GM12878 (cell line): ENCODE data around the gene MLPH. TPM values are rescaled to one million over a fixed set of nuclear protein-coding genes. Genes with fewer than 3 reads are reported as not detected.

ENCODE experiments used
- ATAC-seq: fragments of 200-7000 bp; cut with Tn5 transposase; 3 replicates; pipeline ENCODE4 v1.9.1; 2020; ENCODE audit warnings: mild to moderate bottlenecking, moderate library complexity
- BruUV-seq: library from RNA; stranded (reverse); fragments of 400-500 nt; replicated peaks from 2 replicates; lab custom pipeline; 2021; lab: Mats Ljungman, UMichigan
- CTCF ChIA-PET: fragments of 300-600 bp; sonication (Branson Sonifier 250); formaldehyde crosslinking; extraction: SDS; loops from one replicate; lab custom pipeline; 2021; ENCODE audit warnings: inconsistent platforms; lab: Yijun Ruan, JAX
- POLR2A ChIA-PET: fragments of 350-600 bp; formaldehyde crosslinking; extraction: SDS; loops from one replicate; lab custom pipeline; 2021; ENCODE audit warnings: inconsistent platforms; lab: Charles Lee
- RAD21 ChIA-PET: fragments of 300-600 bp; sonication (Branson Sonifier 250); formaldehyde crosslinking; loops from one replicate; lab custom pipeline; 2023; ENCODE audit warnings: antibody characterized with exemption; ENCODE audit not compliant: unreplicated experiment; lab: Charles Lee
- SMC1A ChIA-PET: fragments of 300-600 bp; sonication (Branson Sonifier 250); formaldehyde crosslinking; loops from one replicate; lab custom pipeline; 2023; ENCODE audit not compliant: unreplicated experiment, uncharacterized antibody; lab: Charles Lee
- DNase-seq: peaks from one replicate; pipeline ENCODE4 v3.0.0-alpha.2; 2011; ENCODE audit warnings: low read depth, low spot score
- FAIRE-seq: peaks from 3 replicates; lab custom pipeline; 2011; peaks lifted over from hg19 to GRCh38; lab: Jason Lieb, UNC
- H2AFZ ChIP-seq: 2 replicates; pipeline ENCODE4 v1.6.0; 2011; ENCODE audit warnings: low read depth, low read length, control low read depth; ENCODE audit not compliant: control insufficient read depth
- H3K27ac ChIP-seq: 2 replicates; pipeline ENCODE4 v1.5.1; 2011; ENCODE audit warnings: control low read depth; ENCODE audit not compliant: control insufficient read depth, insufficient read depth
- H3K27me3 ChIP-seq, 2 experiments: replicated peaks in 1 of 2; 2 replicates each; pipeline versions ENCODE4 v1.6.0 to v1.6.1; 2011; ENCODE audit warnings: low read length in 1 of 2; ENCODE audit not compliant: control insufficient read depth in 2 of 2, insufficient read depth in 2 of 2
- H3K36me3 ChIP-seq, 2 experiments: 2 replicates each; pipeline ENCODE4 v1.5.1; 2011; ENCODE audit warnings: low read length in 1 of 2; ENCODE audit not compliant: control insufficient read depth in 2 of 2, insufficient read depth in 2 of 2
- H3K4me1 ChIP-seq: 2 replicates; pipeline ENCODE4 v1.6.1; 2011; ENCODE audit warnings: mild to moderate bottlenecking, low read length, moderate library complexity, mixed read lengths; ENCODE audit not compliant: control insufficient read depth, insufficient read depth
- H3K4me2 ChIP-seq: 2 replicates; pipeline ENCODE4 v1.6.0; 2011; ENCODE audit warnings: control low read depth; ENCODE audit not compliant: control insufficient read depth, insufficient read depth
- H3K4me3 ChIP-seq: fragments of 200-600 bp; sonication (generic); 2 replicates; pipeline ENCODE4 v1.5.1; 2016
- H3K79me2 ChIP-seq: 2 replicates; pipeline ENCODE4 v1.6.0; 2011; ENCODE audit warnings: low read length; ENCODE audit not compliant: control insufficient read depth, insufficient read depth
- H3K9ac ChIP-seq: 2 replicates; pipeline ENCODE4 v1.8.0; 2011; ENCODE audit warnings: low read length, control low read depth, mixed read lengths; ENCODE audit not compliant: control insufficient read depth, insufficient read depth
- H3K9me3 ChIP-seq: replicated peaks from 3 replicates; pipeline ENCODE4 v1.5.1; 2011; ENCODE audit warnings: mild to moderate bottlenecking, low read length; ENCODE audit not compliant: control insufficient read depth, insufficient read depth
- H4K20me1 ChIP-seq: 2 replicates; pipeline ENCODE4 v1.6.0; 2011; ENCODE audit not compliant: control insufficient read depth, insufficient read depth
- BACH1 ChIP-seq: fragments of 450-650 bp; IDR thresholded peaks from 2 replicates; pipeline ENCODE4 v1.6.1; 2017; ENCODE audit warnings: mild to moderate bottlenecking, borderline replicate concordance
- CTCF ChIP-seq, 3 experiments: IDR thresholded peaks in 2 of 3; conservative IDR thresholded peaks in 1 of 3; 2 replicates each; pipeline ENCODE4 v1.5.1; 2011; ENCODE audit warnings: low read depth in 3 of 3, low read length in 3 of 3, mild to moderate bottlenecking in 3 of 3, control low read depth in 2 of 3, moderate library complexity in 2 of 3, inconsistent platforms in 1 of 3, mixed read lengths in 1 of 3; ENCODE audit not compliant: control insufficient read depth in 2 of 3, insufficient read depth in 1 of 3; ENCODE audit errors: extremely low read depth in 1 of 3
- EP300 ChIP-seq, 2 experiments: fragments of 150-350 bp in 1 of 2; IDR thresholded peaks; 2 replicates each; pipeline ENCODE4 v1.6.1; 2011 to 2012; ENCODE audit warnings: low read depth in 2 of 2, low read length in 2 of 2, borderline replicate concordance in 1 of 2, improper control_type of control experiment in 1 of 2, inconsistent platforms in 1 of 2; ENCODE audit not compliant: control insufficient read depth in 1 of 2
- HCFC1 ChIP-seq: fragments of 150-350 bp; IDR thresholded peaks from 2 replicates; pipeline ENCODE4 v1.6.1; 2014; ENCODE audit warnings: low read length
- HDAC6 ChIP-seq: fragments of 200-600 bp; sonication (generic); IDR thresholded peaks from one replicate; pipeline ENCODE4 v1.8.0; 2017; ENCODE audit warnings: antibody characterized with exemption; ENCODE audit not compliant: unreplicated experiment
- HDGF ChIP-seq: fragments of 450-650 bp; IDR thresholded peaks from 2 replicates; pipeline ENCODE4 v1.6.1; 2016; ENCODE audit warnings: antibody characterized with exemption
- HSF1 ChIP-seq: fragments of 150-350 bp; IDR thresholded peaks from 2 replicates; pipeline ENCODE4 v1.6.1; 2014; ENCODE audit warnings: mild to moderate bottlenecking, low read depth, low read length
- MEF2A ChIP-seq: IDR thresholded peaks from 2 replicates; pipeline ENCODE4 v1.6.1; 2011; ENCODE audit warnings: low read depth, mild to moderate bottlenecking, low read length, moderate library complexity; ENCODE audit not compliant: insufficient read depth
- MXI1 ChIP-seq: fragments of 150-350 bp; IDR thresholded peaks from 2 replicates; pipeline ENCODE4 v1.6.1; 2011; ENCODE audit warnings: low read depth, mild to moderate bottlenecking, inconsistent platforms, low read length, improper control_type of control experiment
- MYC ChIP-seq: IDR thresholded peaks from 2 replicates; pipeline ENCODE4 v1.6.1; 2011; ENCODE audit warnings: mild to moderate bottlenecking, low read length, moderate library complexity, inconsistent platforms; ENCODE audit not compliant: insufficient read depth, insufficient replicate concordance, insufficient read length, severe bottlenecking
- RCOR1 ChIP-seq: conservative IDR thresholded peaks from 2 replicates; pipeline ENCODE4 v1.6.1; 2012; ENCODE audit warnings: low read depth, low read length, improper control_type of control experiment
- RUNX3 ChIP-seq: IDR thresholded peaks from 2 replicates; pipeline ENCODE4 v1.6.1; 2012; ENCODE audit warnings: low read length, inconsistent platforms
- SRF ChIP-seq, 2 experiments: IDR thresholded peaks; 2 replicates each; pipeline ENCODE4 v1.6.1; 2011; ENCODE audit warnings: low read depth in 2 of 2, low read length in 2 of 2, mild to moderate bottlenecking in 1 of 2, moderate library complexity in 1 of 2
- TAF1 ChIP-seq: IDR thresholded peaks from 2 replicates; pipeline ENCODE4 v1.6.1; 2011; ENCODE audit warnings: mild to moderate bottlenecking, low read depth, low read length, borderline replicate concordance
- WGBS: methylation state at CpG from one replicate; pipeline ENCODE4 v1.1.6; 2016; ENCODE audit warnings: low lambda C conversion rate; ENCODE audit not compliant: insufficient replicate concordance, insufficient coverage; ENCODE audit errors: missing lambda C conversion rate; 5-methylcytosine and 5-hydroxymethylcytosine counted together
- in situ Hi-C: fragments of 300-500 bp; cut with MboI; formaldehyde crosslinking; loops from 9 replicates; pipeline ENCODE4 v1.14.3; 2018; ENCODE audit warnings: mixed read lengths
- intact Hi-C: fragments of 100-400 bp; cut with micrococcal nuclease; formaldehyde crosslinking; loops from one replicate; pipeline ENCODE4 v1.14.2; 2022; ENCODE audit not compliant: unreplicated experiment
- polyA plus RNA-seq, 11 experiments: library from polyadenylated mRNA; depleted of rRNA in 4 of 11; unstranded in 6 of 11; stranded (reverse) in 5 of 11; fragments of >200 nt; fragmentation: Nextera tagmentation in 4 of 11; fragmentation: Illumina TruSeq in 1 of 11; extraction: Ambion mirVana in 4 of 11; extraction: Trizol in 1 of 11; gene quantifications; 1 replicate in 1 of 11; 2 replicates in 10 of 11; pipeline versions ENCODE4 v1.2.1 to v1.2.3, GENCODE V29; 2011 to 2016; ENCODE audit warnings: inconsistent platforms in 2 of 11, missing spikeins in 2 of 11, low read depth in 1 of 11
- total RNA-seq, 4 experiments: library from RNA; depleted of rRNA in 3 of 4; stranded (reverse); fragments of >200 nt in 3 of 4; fragmentation: Illumina TruSeq in 1 of 4; extraction: Trizol in 1 of 4; gene quantifications; 2 replicates each; pipeline versions ENCODE4 v1.2.1 to v1.2.3, GENCODE V29; 2013 to 2021

The MLPH gene
- total and polyA plus RNA-seq, 10 of the 15 experiments (the other 5 are each of a cell fraction or from before 2014, with no cell fraction given): 0.16 to 0.85 TPM; not detected in 8

- TF ChIP-seq BACH1 (no peak), RUNX3 (no peak)
Measured at GRCh38 chr2:237597196-237598145, 110.4 kb downstream of the MLPH start (continued).

GRCh38 chr2:237598468-237599208 lies 111.6 kb downstream of the MLPH start:
- FAIRE-seq (no peak), DNase-seq (no peak), ATAC-seq (no peak)
- H4K20me1 ChIP-seq: no peaks in the 10 kb centered on the region
- BruUV-seq: no TSS peak
- peaks cover 4% of the 10 kb centered on the region for H3K4me1 ChIP-seq
- no peak for TF ChIP-seq MYC
- TF ChIP-seq HDAC6: no peak
- TF ChIP-seq CTCF (IDR thresholded peaks at IDR 0.05 in 2 of 3, conservative IDR thresholded peaks at IDR 0.05 in 1 of 3; ENCODE audit: control insufficient read depth in 2 of 3, extremely low read depth in 1 of 3, insufficient read depth in 1 of 3, low read depth in 3 of 3, low read length in 3 of 3): no peak
- no peak for TF ChIP-seq MEF2A
- TF ChIP-seq TAF1: no peak
- TF ChIP-seq HDGF: no peak
- no peak for TF ChIP-seq SRF (IDR thresholded peaks at IDR 0.05; ENCODE audit: low read depth in 2 of 2, low read length in 2 of 2)
- TF ChIP-seq RCOR1: no peak
- no peak for TF ChIP-seq EP300 (IDR thresholded peaks at IDR 0.05; ENCODE audit: borderline replicate concordance in 1 of 2, control insufficient read depth in 1 of 2, low read depth in 2 of 2, low read length in 2 of 2)
- TF ChIP-seq HCFC1: no peak
- no peak for TF ChIP-seq HSF1
- TF ChIP-seq MXI1: no peak
- SMC1A ChIA-PET: no interaction called here
- RAD21 ChIA-PET: interaction anchor here (1.6 kb wide), 1 partner anchor 26 kb away, joined by 4 read pairs; no protein-coding TSS in a partner anchor
- no peak overlapping the region for H3K4me3 ChIP-seq
- no peak overlapping the region for H3K27ac ChIP-seq
- WGBS: 38% methylated on average over 14 of the region's 14 CpGs
- CTCF ChIA-PET: interaction anchor here (0.9 kb wide), 1 partner anchor 147 kb away, joined by 4 read pairs; no protein-coding TSS in a partner anchor
- H3K9ac ChIP-seq: no peak overlapping the region
- no peaks in the 10 kb centered on the region for H3K9me3 ChIP-seq
- in situ Hi-C loops: no loop called here
- no peak overlapping the region for H2AFZ ChIP-seq
- intact Hi-C loops: no loop called here
- H3K4me2 ChIP-seq: no peak overlapping the region
- POLR2A ChIA-PET: interaction anchor here (1.0 kb wide), 1 partner anchor 75 kb away, joined by 3 read pairs; no protein-coding TSS in a partner anchor
- H3K36me3 ChIP-seq: no peaks in the 10 kb centered on the region
- H3K27me3 ChIP-seq: no peaks in the 10 kb centered on the region; a peak in 1 of 4 replicates
- no peaks in the 10 kb centered on the region for H3K79me2 ChIP-seq
